H54 (cell line): ENCODE results near the gene LENG8.
"Not testable (repeated sequence)": the region's sequence is repeated elsewhere in the genome, so short reads cannot be mapped to it uniquely, and the experiment has no call there.

Experiments
- DNase-seq: peaks from one replicate; pipeline ENCODE4 v3.0.0; 2011; ENCODE audit warnings: low spot score, mixed read lengths; ENCODE audit not compliant: insufficient read length
- FAIRE-seq: peaks from 3 replicates; lab custom pipeline; 2011; peaks lifted over from hg19 to GRCh38; lab: Jason Lieb, UNC
- POLR2A ChIP-seq: IDR thresholded peaks from 2 replicates; pipeline ENCODE4 v1.6.1; 2011; ENCODE audit warnings: low read depth, mild to moderate bottlenecking, low read length

Gene LENG8

GRCh38 chr19:54481326-54481930, 32.4 kb downstream of the LENG8 start:
- TF ChIP-seq POLR2A = no peak
- DNase-seq (no peak), FAIRE-seq (no peak)

- DNase-seq = no peak
- TF ChIP-seq POLR2A = no peak
- no peak for FAIRE-seq
Measured at GRCh38 chr19:54482889-54483288, 33.9 kb downstream of the LENG8 start.

- TF ChIP-seq POLR2A = no peak
- no peak for FAIRE-seq
- no peak for DNase-seq
Measured at GRCh38 chr19:54484451-54484850, 35.5 kb downstream of the LENG8 start.

- no peak for DNase-seq
- no peak for TF ChIP-seq POLR2A
- no peak for FAIRE-seq
Measured at GRCh38 chr19:54485851-54486250, 36.9 kb downstream of the LENG8 start.

- TF ChIP-seq POLR2A = no peak
- FAIRE-seq = no peak
- no peak for DNase-seq
Measured at GRCh38 chr19:54489341-54489740, 40.3 kb downstream of the LENG8 start.

- DNase-seq = no peak
- no peak for TF ChIP-seq POLR2A
- no peak for FAIRE-seq
Measured at GRCh38 chr19:54489766-54490165, 40.8 kb downstream of the LENG8 start.

GRCh38 chr19:54492568-54492967, 43.6 kb downstream of the LENG8 start:
- TF ChIP-seq POLR2A = no peak
- FAIRE-seq = no peak
- DNase-seq = no peak

- not testable (repeated sequence) for FAIRE-seq, DNase-seq
Measured at GRCh38 chr19:54493056-54493455, 44.1 kb downstream of the LENG8 start.

- no peak for TF ChIP-seq POLR2A
- no peak for DNase-seq
- no peak for FAIRE-seq
Measured at GRCh38 chr19:54493967-54494585, 45.1 kb downstream of the LENG8 start.

GRCh38 chr19:54495284-54495683, 46.3 kb downstream of the LENG8 start:
- not testable (repeated sequence) for DNase-seq, FAIRE-seq

- not testable (repeated sequence) for DNase-seq, FAIRE-seq
Measured at GRCh38 chr19:54497747-54498450, 48.9 kb downstream of the LENG8 start.

GRCh38 chr19:54498451-54498772, 49.4 kb downstream of the LENG8 start:
- not testable (repeated sequence) for DNase-seq, FAIRE-seq

GRCh38 chr19:54502518-54503048, 53.6 kb downstream of the LENG8 start, which contains the start of gene LAIR2:
Gene LAIR2, plus strand, starts transcription at chr19:54502831. Its CDS starts 88 bp downstream, at chr19:54502919.
- FAIRE-seq = no peak
- no peak for DNase-seq
- no peak for TF ChIP-seq POLR2A

GRCh38 chr19:54505542-54505941, 56.5 kb downstream of the LENG8 start:
- not testable (repeated sequence) for FAIRE-seq, DNase-seq

GRCh38 chr19:54506079-54506478, 57.1 kb downstream of the LENG8 start:
- no peak for TF ChIP-seq POLR2A
- no peak for FAIRE-seq

GRCh38 chr19:54507038-54507717, 58.2 kb downstream of the LENG8 start:
- DNase-seq, FAIRE-seq: not testable (repeated sequence)

More at GRCh38 chr19:54506079-54506478, 57.1 kb downstream of the LENG8 start:
- no peak for DNase-seq
